HG02885 (cell line): ENCODE measurements around the gene DCBLD1.
A peak's percentile ranks its signal among the peaks of the same experiment; 100 is the strongest.

Experiments used
- ATAC-seq: cut with Tn5 transposase; IDR thresholded peaks from one replicate; pipeline ENCODE4 v1.9.1; 2021; ENCODE audit warnings: mild to moderate bottlenecking; ENCODE audit not compliant: unreplicated experiment, poor library complexity

DCBLD1 gene

DNA sequence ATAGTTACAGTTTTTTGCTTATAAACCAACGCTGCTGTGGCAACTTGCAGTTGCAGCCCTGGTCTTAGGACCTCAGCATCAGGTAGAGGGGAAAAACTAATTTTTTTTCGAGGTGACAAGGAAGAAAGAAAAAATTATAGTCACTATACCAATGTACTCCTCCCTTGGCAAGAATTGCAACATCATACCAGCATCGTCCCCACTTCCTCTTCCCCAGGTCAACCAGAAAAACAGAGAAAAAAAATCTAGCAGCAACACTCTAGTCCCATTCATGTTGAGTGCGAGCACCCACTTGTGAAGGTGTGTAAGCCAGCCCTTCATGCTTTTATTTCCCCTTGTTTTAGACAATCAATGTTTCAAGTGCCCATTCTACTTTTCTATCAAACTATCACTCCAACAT lies 13.1 kb upstream of the DCBLD1 start:
- no peak for ATAC-seq

GRCh38 chr6:117469791-117470190 lies 12.7 kb upstream of the DCBLD1 start:
- ATAC-seq = no peak

GRCh38 chr6:117472667-117473066 lies 9.8 kb upstream of the DCBLD1 start:
- ATAC-seq = no peak

DNA sequence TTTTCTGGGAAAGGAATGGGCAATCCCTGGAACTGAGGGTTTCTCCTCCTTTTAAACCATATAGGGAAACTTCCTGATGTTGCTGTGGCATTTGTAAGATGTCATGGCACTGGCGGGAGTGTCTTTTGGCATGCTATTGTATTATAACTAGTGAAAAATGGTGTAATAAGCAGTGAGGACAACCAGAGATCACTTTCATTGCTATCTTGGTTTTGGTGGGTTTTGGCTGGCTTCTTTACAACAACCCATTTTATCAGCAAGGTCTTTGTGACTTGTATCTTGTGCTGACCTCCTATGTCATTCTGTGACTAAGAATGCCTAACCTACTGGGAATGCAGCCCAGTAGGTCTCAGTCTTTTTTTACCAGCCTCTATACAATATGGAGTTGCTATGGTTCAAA lies 9.1 kb upstream of the DCBLD1 start:
- ATAC-seq = no peak

GRCh38 chr6:117477988-117478852 lies 4.3 kb upstream of the DCBLD1 start:
- ATAC-seq = peak; percentile 32

GRCh38 chr6:117478853-117479231 lies 3.6 kb upstream of the DCBLD1 start:
- ATAC-seq = no peak

DNA sequence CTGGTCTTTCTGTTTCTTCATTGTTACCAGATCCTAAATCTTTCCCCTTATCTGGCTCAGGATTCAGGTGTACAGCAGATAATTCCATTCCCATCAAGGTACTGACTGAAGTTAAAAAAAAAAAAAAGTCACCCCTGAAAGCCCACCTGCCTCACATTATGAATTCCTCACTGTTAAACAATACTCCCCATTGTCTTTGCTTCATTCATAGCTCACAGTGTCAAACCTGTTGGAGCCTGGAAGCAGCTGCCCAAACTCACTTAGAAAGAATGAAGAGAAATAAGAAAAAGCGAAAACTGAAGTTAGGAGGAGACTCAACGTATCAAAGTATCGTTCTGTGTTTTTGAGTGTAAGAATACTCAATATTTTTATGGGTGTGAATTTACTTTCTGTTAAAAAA lies 1.8 kb upstream of the DCBLD1 start:
- no peak for ATAC-seq

DNA sequence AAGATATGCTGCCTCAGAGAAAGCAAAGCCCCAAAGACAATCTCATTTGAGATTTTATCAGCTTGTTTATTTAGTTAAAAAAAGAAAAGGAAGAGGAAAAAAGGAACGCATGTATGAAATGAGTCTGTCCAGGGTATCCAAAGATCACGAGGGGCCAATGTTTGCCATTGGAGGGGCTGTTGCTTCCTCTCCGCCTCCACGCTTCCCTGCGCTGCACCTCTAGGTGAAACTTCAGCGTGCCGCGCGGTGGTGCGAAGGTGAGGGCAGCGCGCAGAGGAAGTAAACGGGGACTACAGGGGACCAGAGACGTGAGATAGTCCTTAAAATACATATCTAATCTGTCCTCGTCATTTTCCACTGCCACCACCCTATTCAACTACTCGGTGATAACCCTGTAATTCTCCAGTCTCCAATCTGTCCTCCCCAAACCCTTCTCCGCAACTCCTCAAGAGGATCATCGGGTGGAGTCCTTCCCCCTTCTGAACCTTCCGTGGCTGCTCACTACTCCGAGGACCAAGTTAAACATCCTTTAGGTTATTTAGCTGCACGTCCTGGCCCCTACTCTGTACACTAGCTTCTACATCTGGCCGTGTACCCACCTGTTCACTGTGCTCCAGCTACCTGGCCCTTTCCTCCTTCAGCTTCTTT lies 1.1 kb upstream of the DCBLD1 start:
- ATAC-seq = no peak

GRCh38 chr6:117481926-117482239 lies 591 bp upstream of the DCBLD1 start:
- ATAC-seq = no peak

GRCh38 chr6:117483004-117483644 lies 650 bp downstream of the DCBLD1 start:
- peak; percentile 20 for ATAC-seq

- peak; percentile 23 for ATAC-seq
Measured at GRCh38 chr6:117483645-117484016, 1.2 kb downstream of the DCBLD1 start.

- no peak for ATAC-seq
Measured at GRCh38 chr6:117484052-117484646, 1.7 kb downstream of the DCBLD1 start.

GRCh38 chr6:117485433-117485832 lies 3.0 kb downstream of the DCBLD1 start:
- ATAC-seq = no peak

DNA sequence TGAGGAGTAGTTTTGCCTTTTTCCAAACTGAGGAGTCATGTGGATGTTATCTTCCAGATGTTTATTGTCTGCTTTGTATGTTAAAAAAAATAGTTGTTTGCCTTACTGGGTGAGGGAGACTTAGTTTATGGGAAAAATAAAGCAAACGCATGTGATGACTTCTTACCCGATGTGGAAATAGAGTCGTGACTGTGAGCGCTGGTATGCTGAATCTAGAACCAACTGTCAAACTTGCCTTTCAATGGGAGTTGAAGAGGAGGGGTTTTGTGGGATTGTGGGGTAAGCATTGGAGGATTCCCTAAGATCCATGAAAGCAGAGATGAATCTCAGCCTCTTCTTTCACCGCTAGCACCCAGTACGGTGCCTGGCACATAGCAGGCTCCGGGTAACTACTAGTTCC lies 5.3 kb downstream of the DCBLD1 start:
- no peak for ATAC-seq

GRCh38 chr6:117489003-117489402 lies 6.5 kb downstream of the DCBLD1 start:
- no peak for ATAC-seq

- ATAC-seq = no peak
Measured at GRCh38 chr6:117491916-117492315, 9.4 kb downstream of the DCBLD1 start.

DNA sequence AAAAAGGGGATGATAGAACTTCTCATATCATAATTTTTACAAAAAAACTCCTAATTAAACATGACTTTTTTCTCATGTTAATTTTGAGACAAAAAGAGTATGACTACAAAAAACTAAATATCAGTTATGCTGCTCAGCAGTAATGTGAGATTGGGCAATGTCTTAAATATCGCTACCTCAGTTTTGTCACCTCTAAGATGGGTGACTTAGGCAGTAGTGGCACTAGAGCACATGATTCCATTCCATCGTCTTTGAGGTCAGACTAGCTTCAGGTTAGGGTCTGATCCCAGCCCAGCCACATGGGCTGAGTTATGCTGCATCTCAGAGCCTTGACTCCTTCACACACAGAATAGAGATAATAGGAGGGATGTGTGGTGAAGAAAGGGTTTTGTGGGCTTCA lies 11.0 kb downstream of the DCBLD1 start:
- ATAC-seq = no peak

- no peak for ATAC-seq
Measured at GRCh38 chr6:117494283-117494682, 11.8 kb downstream of the DCBLD1 start.

- ATAC-seq = no peak
Measured at GRCh38 chr6:117494694-117495318, 12.3 kb downstream of the DCBLD1 start.

- ATAC-seq = no peak
Measured at GRCh38 chr6:117495425-117495824, 13.0 kb downstream of the DCBLD1 start.

DNA sequence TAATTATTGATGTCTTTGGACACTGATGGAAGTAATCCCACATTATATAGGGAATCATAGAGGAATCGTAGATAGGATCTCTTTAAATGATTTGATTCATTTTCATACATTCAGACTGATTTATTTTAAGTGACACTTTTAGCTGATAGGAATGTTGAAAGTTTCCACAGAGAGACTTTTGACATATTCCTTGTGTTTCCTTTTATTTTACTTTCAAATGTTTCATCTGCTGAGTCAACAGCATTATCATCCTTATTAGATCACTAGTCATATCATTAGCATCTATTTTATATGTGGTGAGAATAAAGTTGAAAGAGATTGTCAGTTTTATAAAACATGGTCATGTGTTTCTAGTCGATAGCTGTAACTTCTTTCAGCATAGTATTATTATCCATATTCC lies 13.4 kb downstream of the DCBLD1 start:
- ATAC-seq = no peak
